GM23248 (cell line): ENCODE data around the gene FSIP2. TPM values are rescaled to one million over a fixed set of nuclear protein-coding genes. Genes with fewer than 3 reads are reported as not detected.
A peak's percentile ranks its signal among the peaks of the same experiment; 100 is the strongest.

Experiments used
- DNase-seq: peaks from one replicate; pipeline ENCODE4 v3.0.0-alpha.2; 2015
- H2AFZ ChIP-seq: fragments of 200-600 bp; sonication (generic); 2 replicates; pipeline ENCODE4 v1.6.1; 2016; ENCODE audit warnings: antibody characterized with exemption
- H3F3A ChIP-seq: fragments of 200-600 bp; sonication (generic); 2 replicates; pipeline ENCODE4 v1.6.1; 2016; ENCODE audit warnings: mild to moderate bottlenecking, antibody characterized with exemption, mixed run types; ENCODE audit not compliant: insufficient read depth
- H3K27ac ChIP-seq: fragments of 200-600 bp; sonication (generic); 2 replicates; pipeline ENCODE4 v1.5.1; 2016; ENCODE audit warnings: mild to moderate bottlenecking
- H3K27me3 ChIP-seq: fragments of 200-600 bp; sonication (generic); replicated peaks from 2 replicates; pipeline ENCODE4 v1.6.1; 2016; ENCODE audit warnings: mild to moderate bottlenecking; ENCODE audit not compliant: insufficient read depth
- H3K36me3 ChIP-seq: fragments of 200-600 bp; sonication (generic); 2 replicates; pipeline ENCODE4 v1.6.1; 2016; ENCODE audit warnings: low read depth, mild to moderate bottlenecking
- H3K4me1 ChIP-seq: fragments of 200-600 bp; sonication (generic); 2 replicates; pipeline ENCODE4 v1.6.1; 2016; ENCODE audit warnings: mild to moderate bottlenecking; ENCODE audit not compliant: insufficient read depth
- H3K4me2 ChIP-seq: fragments of 200-600 bp; sonication (generic); one replicate; pipeline ENCODE4 v1.6.1; 2016; ENCODE audit warnings: mild to moderate bottlenecking; ENCODE audit not compliant: unreplicated experiment
- H3K4me3 ChIP-seq: fragments of 200-600 bp; sonication (generic); 2 replicates; pipeline ENCODE4 v1.5.1; 2016; ENCODE audit warnings: mild to moderate bottlenecking
- H3K79me2 ChIP-seq: fragments of 200-600 bp; sonication (generic); 2 replicates; pipeline ENCODE4 v1.6.1; 2016; ENCODE audit warnings: mild to moderate bottlenecking; ENCODE audit not compliant: insufficient read depth
- H3K9ac ChIP-seq: fragments of 200-600 bp; sonication (generic); 2 replicates; pipeline ENCODE4 v1.6.1; 2016; ENCODE audit warnings: mild to moderate bottlenecking
- H3K9me2 ChIP-seq: fragments of 200-600 bp; sonication (generic); 2 replicates; pipeline ENCODE4 v1.6.1; 2016; ENCODE audit warnings: mixed run types, mild to moderate bottlenecking, moderate library complexity; ENCODE audit not compliant: insufficient read depth
- H3K9me3 ChIP-seq: fragments of 200-600 bp; sonication (generic); one replicate; pipeline ENCODE4 v1.6.1; 2017; ENCODE audit warnings: low read depth
- H4K20me1 ChIP-seq: fragments of 200-600 bp; sonication (generic); 2 replicates; pipeline ENCODE4 v1.6.0; 2016; ENCODE audit not compliant: insufficient read depth
- EZH2 ChIP-seq: fragments of 200-600 bp; sonication (generic); IDR thresholded peaks from 2 replicates; pipeline ENCODE4 v1.6.1; 2018; ENCODE audit warnings: antibody characterized with exemption, mild to moderate bottlenecking; ENCODE audit not compliant: insufficient read depth, poor library complexity, severe bottlenecking
- EZH2phosphoT487 ChIP-seq: fragments of 200-600 bp; sonication (generic); IDR thresholded peaks from 2 replicates; pipeline ENCODE4 v1.6.1; 2018; ENCODE audit warnings: antibody characterized with exemption, moderate library complexity, mild to moderate bottlenecking, low read depth; ENCODE audit not compliant: insufficient read depth
- WGBS, 2 experiments: methylation state at CpG; one replicate each; pipeline ENCODE4 v1.1.6; 2015 to 2017; ENCODE audit warnings: low lambda C conversion rate in 2 of 2, low coverage in 1 of 2; ENCODE audit errors: missing lambda C conversion rate in 2 of 2; 5-methylcytosine and 5-hydroxymethylcytosine counted together
- in situ Hi-C: fragments of 300-500 bp; cut with MboI; formaldehyde crosslinking; loops from 2 replicates; pipeline ENCODE4 v1.15.0; 2020
- polyA plus RNA-seq: library from polyadenylated mRNA; unstranded; fragments of >200 nt; fragmentation: Nextera tagmentation; extraction: Ambion mirVana; gene quantifications from 2 replicates; pipeline ENCODE4 v1.2.1, GENCODE V29; 2016
- total RNA-seq: library from RNA; depleted of rRNA; stranded (reverse); fragments of >200 nt; shearing (Covaris generic); gene quantifications from 2 replicates; pipeline ENCODE4 v1.2.3, GENCODE V29; 2014

Gene FSIP2
- total and polyA plus RNA-seq, 2 experiments from 2014 or later, result not detected

- in situ Hi-C loops, result no loop called here
- DNase-seq, result no peak
- Histone ChIP-seq H3F3A (no peaks in the 10 kb centered on the region), H3K36me3 (no peaks in the 10 kb centered on the region), H4K20me1 (no peaks in the 10 kb centered on the region), H3K9me2 (no peaks in the 10 kb centered on the region), H3K4me3 (no peak overlapping the region), H2AFZ (no peak overlapping the region), H3K27me3 (no peaks in the 10 kb centered on the region), H3K79me2 (no peaks in the 10 kb centered on the region), H3K4me1 (no peaks in the 10 kb centered on the region), H3K9me3 (no peaks in the 10 kb centered on the region), H3K27ac (no peak overlapping the region), H3K4me2 (no peak overlapping the region), H3K9ac (no peak overlapping the region)
- no peak for TF ChIP-seq EZH2phosphoT487
- TF ChIP-seq EZH2, result no peak
Measured at GRCh38 chr2:185771396-185771795, 32.8 kb downstream of the FSIP2 start.

GRCh38 chr2:185780890-185781289 lies 42.3 kb downstream of the FSIP2 start:
- TF ChIP-seq EZH2phosphoT487 (no peak), EZH2 (no peak)
- Histone ChIP-seq H4K20me1 (no peaks in the 10 kb centered on the region), H3K36me3 (no peaks in the 10 kb centered on the region), H3K9me2 (no peaks in the 10 kb centered on the region), H3K4me2 (no peak overlapping the region), H3K79me2 (no peaks in the 10 kb centered on the region), H3K4me1 (no peaks in the 10 kb centered on the region; the same call in 1 of the 2 replicates), H2AFZ (no peak overlapping the region), H3K27ac (no peak overlapping the region), H3K4me3 (no peak overlapping the region), H3F3A (no peaks in the 10 kb centered on the region), H3K9ac (no peak overlapping the region), H3K9me3 (no peaks in the 10 kb centered on the region), H3K27me3 (no peaks in the 10 kb centered on the region)
- in situ Hi-C loops, result no loop called here
- DNase-seq, result peak; percentile 15
- 16 to 19% methylated on average over 2 of the region's 2 CpGs for WGBS, 2 experiments

GRCh38 chr2:185782223-185782769 lies 43.7 kb downstream of the FSIP2 start:
- Histone ChIP-seq H3K9ac (no peak overlapping the region), H3K9me3 (no peaks in the 10 kb centered on the region), H3K36me3 (no peaks in the 10 kb centered on the region), H2AFZ (no peak overlapping the region), H3K27me3 (no peaks in the 10 kb centered on the region), H3K4me1 (no peaks in the 10 kb centered on the region; the same call in none of the 2 replicates), H4K20me1 (no peaks in the 10 kb centered on the region), H3K4me3 (no peak overlapping the region), H3K9me2 (no peaks in the 10 kb centered on the region), H3K27ac (no peak overlapping the region), H3F3A (no peaks in the 10 kb centered on the region), H3K79me2 (no peaks in the 10 kb centered on the region), H3K4me2 (no peak overlapping the region)
- TF ChIP-seq EZH2phosphoT487 (no peak), EZH2 (no peak)
- WGBS, 2 experiments, result 39 to 47% methylated on average over 4 of the region's 4 CpGs
- no peak for DNase-seq
- in situ Hi-C loops, result no loop called here

- in situ Hi-C loops, result no loop called here
- Histone ChIP-seq H3K27me3 (no peaks in the 10 kb centered on the region), H3K9me3 (no peaks in the 10 kb centered on the region), H3K9ac (no peak overlapping the region), H3K4me1 (no peaks in the 10 kb centered on the region; the same call in none of the 2 replicates), H2AFZ (no peak overlapping the region), H3F3A (no peaks in the 10 kb centered on the region), H3K27ac (no peak overlapping the region), H3K4me2 (no peak overlapping the region), H3K4me3 (no peak overlapping the region), H3K36me3 (no peaks in the 10 kb centered on the region), H3K79me2 (no peaks in the 10 kb centered on the region), H3K9me2 (no peaks in the 10 kb centered on the region), H4K20me1 (no peaks in the 10 kb centered on the region)
- TF ChIP-seq EZH2phosphoT487, result no peak
- no peak for TF ChIP-seq EZH2
- no peak for DNase-seq
Measured at GRCh38 chr2:185785156-185785555, 46.6 kb downstream of the FSIP2 start.

- H3K4me1 ChIP-seq, result no peaks in the 10 kb centered on the region; the same call in none of the 2 replicates
- H3K9me2 ChIP-seq, result no peaks in the 10 kb centered on the region
- in situ Hi-C loops, result no loop called here
- WGBS, 2 experiments, result 33 to 37% methylated on average over 2 of the region's 2 CpGs
- H3K9ac ChIP-seq, result no peak overlapping the region
- no peak overlapping the region for H3K4me3 ChIP-seq
- H3F3A ChIP-seq, result no peaks in the 10 kb centered on the region
- H3K27me3 ChIP-seq, result no peaks in the 10 kb centered on the region
- H3K79me2 ChIP-seq, result no peaks in the 10 kb centered on the region
- TF ChIP-seq EZH2, result no peak
- TF ChIP-seq EZH2phosphoT487, result no peak
- H2AFZ ChIP-seq, result no peak overlapping the region
- no peaks in the 10 kb centered on the region for H4K20me1 ChIP-seq
- H3K27ac ChIP-seq, result no peak overlapping the region
- H3K4me2 ChIP-seq, result no peak overlapping the region
- DNase-seq, result peak; percentile 20
- H3K9me3 ChIP-seq, result no peaks in the 10 kb centered on the region
- no peaks in the 10 kb centered on the region for H3K36me3 ChIP-seq
Measured at GRCh38 chr2:185785851-185786473, 47.4 kb downstream of the FSIP2 start.
